Type B pancreatic cell (in vitro differentiated cells): Measurements from ENCODE around the gene ANKS1A. TPM values are rescaled to one million over a fixed set of nuclear protein-coding genes. Genes with fewer than 3 reads are reported as not detected.
"Not testable (repeated sequence)": the region's sequence is repeated elsewhere in the genome, so short reads cannot be mapped to it uniquely, and the experiment has no call there.

ENCODE experiments used
- DNase-seq: peaks from one replicate; pipeline ENCODE4 v3.0.0; 2021; ENCODE audit warnings: mixed read lengths; ENCODE audit not compliant: unreplicated experiment; ENCODE audit errors: extremely low spot score
- H3K27ac Mint-ChIP-seq: 2 replicates; pipeline ENCODE4 v1.8.0; 2021; ENCODE audit warnings: mild to moderate bottlenecking, mixed read lengths
- H3K27me3 Mint-ChIP-seq: 2 replicates; pipeline ENCODE4 v1.8.0; 2021; ENCODE audit warnings: mixed read lengths
- H3K36me3 Mint-ChIP-seq: 2 replicates; pipeline ENCODE4 v1.8.0; 2021; ENCODE audit warnings: mixed read lengths
- H3K4me1 Mint-ChIP-seq: one replicate; pipeline ENCODE4 v1.8.0; 2021; ENCODE audit warnings: mixed read lengths; ENCODE audit not compliant: unreplicated experiment
- H3K4me3 Mint-ChIP-seq: 2 replicates; pipeline ENCODE4 v1.8.0; 2021; ENCODE audit warnings: mild to moderate bottlenecking, mixed read lengths
- H3K9me3 Mint-ChIP-seq: 2 replicates; pipeline ENCODE4 v1.8.0; 2021; ENCODE audit warnings: mixed read lengths
- CTCF ChIP-seq: fragments of 200-600 bp; sonication (generic); conservative IDR thresholded peaks from 2 replicates; pipeline ENCODE4 v1.5.0; 2021; ENCODE audit warnings: antibody characterized with exemption, mild to moderate bottlenecking
- total RNA-seq: library from RNA; stranded (reverse); gene quantifications from 2 replicates; pipeline ENCODE4 v1.2.1, GENCODE V29; 2021; ENCODE audit warnings: low replicate concordance

ANKS1A gene
- total RNA-seq, 1 donor from 2014 or later, result 28.0 TPM

GRCh38 chr6:34897130-34897529, 8.1 kb downstream of the ANKS1A start:
- Mint-ChIP-seq H3K27me3 (no peaks in the 10 kb centered on the region), H3K27ac (no peak overlapping the region), H3K36me3 (no peaks in the 10 kb centered on the region), H3K4me3 (no peak overlapping the region), H3K4me1 (peaks cover under 1% of the 10 kb centered on the region), H3K9me3 (no peaks in the 10 kb centered on the region)
- DNase-seq, result no peak
- no peak for TF ChIP-seq CTCF

- Mint-ChIP-seq H3K27ac (peak overlapping the region; percentile 56), H3K9me3 (no peaks in the 10 kb centered on the region), H3K36me3 (no peaks in the 10 kb centered on the region), H3K4me1 (no peaks in the 10 kb centered on the region), H3K4me3 (no peak overlapping the region), H3K27me3 (no peaks in the 10 kb centered on the region)
- no peak for DNase-seq
- no peak for TF ChIP-seq CTCF
Measured at GRCh38 chr6:34897716-34898115, 8.7 kb downstream of the ANKS1A start.

GRCh38 chr6:34899748-34900147, 10.7 kb downstream of the ANKS1A start:
- not testable (repeated sequence) for H3K27ac Mint-ChIP-seq, DNase-seq, H3K36me3 Mint-ChIP-seq, H3K4me1 Mint-ChIP-seq, H3K27me3 Mint-ChIP-seq, H3K4me3 Mint-ChIP-seq, H3K9me3 Mint-ChIP-seq

GRCh38 chr6:34900321-34901031, 11.4 kb downstream of the ANKS1A start:
- no peaks in the 10 kb centered on the region for H3K9me3 Mint-ChIP-seq
- no peak overlapping the region for H3K27ac Mint-ChIP-seq
- no peak for DNase-seq
- no peak overlapping the region for H3K4me3 Mint-ChIP-seq
- TF ChIP-seq CTCF, result no peak
- H3K27me3 Mint-ChIP-seq, result no peaks in the 10 kb centered on the region
- no peaks in the 10 kb centered on the region for H3K36me3 Mint-ChIP-seq
- H3K4me1 Mint-ChIP-seq, result no peaks in the 10 kb centered on the region

- Mint-ChIP-seq H3K4me1 (peaks cover 6% of the 10 kb centered on the region), H3K27me3 (no peaks in the 10 kb centered on the region), H3K9me3 (no peaks in the 10 kb centered on the region), H3K4me3 (no peak overlapping the region), H3K36me3 (no peaks in the 10 kb centered on the region), H3K27ac (peak overlapping the region; percentile 33)
- no peak for DNase-seq
- TF ChIP-seq CTCF, result no peak
Measured at GRCh38 chr6:34901930-34902329, 12.9 kb downstream of the ANKS1A start.

- H3K36me3 Mint-ChIP-seq, result no peaks in the 10 kb centered on the region
- no peak for DNase-seq
- TF ChIP-seq CTCF, result no peak
- H3K4me3 Mint-ChIP-seq, result no peak overlapping the region
- peaks cover 20% of the 10 kb centered on the region for H3K4me1 Mint-ChIP-seq
- H3K27me3 Mint-ChIP-seq, result no peaks in the 10 kb centered on the region
- H3K27ac Mint-ChIP-seq, result no peak overlapping the region
- H3K9me3 Mint-ChIP-seq, result no peaks in the 10 kb centered on the region
Measured at GRCh38 chr6:34904990-34905613, 16.0 kb downstream of the ANKS1A start.
